Measurements from ENCODE around the gene TTC23.

DNA sequence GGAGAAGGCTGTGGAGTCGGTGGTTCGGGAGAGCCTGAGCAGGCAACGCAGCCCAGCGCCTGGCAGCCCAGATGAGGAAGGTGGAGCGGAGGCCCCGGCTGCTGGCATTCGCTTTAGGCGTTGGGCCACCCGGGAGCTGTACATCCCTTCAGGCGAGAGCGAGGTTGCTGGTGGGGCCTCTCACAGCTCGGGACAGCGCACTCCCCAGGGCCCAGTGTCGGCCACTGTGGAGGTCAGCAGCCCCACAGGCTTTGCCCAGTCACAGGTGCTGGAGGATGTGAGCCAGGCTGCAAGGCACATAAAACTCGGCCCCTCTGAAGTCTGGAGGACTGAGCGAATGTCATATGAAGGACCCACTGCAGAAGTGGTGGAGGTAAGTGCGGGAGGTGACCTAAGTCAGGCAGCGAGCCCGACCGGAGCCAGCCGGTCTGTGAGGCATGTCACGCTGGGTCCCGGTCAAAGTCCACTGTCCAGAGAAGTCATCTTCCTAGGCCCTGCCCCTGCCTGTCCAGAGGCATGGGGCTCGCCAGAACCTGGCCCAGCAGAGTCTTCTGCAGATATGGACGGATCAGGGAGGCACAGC lies 117.8 kb downstream of the TTC23 start:
- TF ChIP-seq, protein P1, sequence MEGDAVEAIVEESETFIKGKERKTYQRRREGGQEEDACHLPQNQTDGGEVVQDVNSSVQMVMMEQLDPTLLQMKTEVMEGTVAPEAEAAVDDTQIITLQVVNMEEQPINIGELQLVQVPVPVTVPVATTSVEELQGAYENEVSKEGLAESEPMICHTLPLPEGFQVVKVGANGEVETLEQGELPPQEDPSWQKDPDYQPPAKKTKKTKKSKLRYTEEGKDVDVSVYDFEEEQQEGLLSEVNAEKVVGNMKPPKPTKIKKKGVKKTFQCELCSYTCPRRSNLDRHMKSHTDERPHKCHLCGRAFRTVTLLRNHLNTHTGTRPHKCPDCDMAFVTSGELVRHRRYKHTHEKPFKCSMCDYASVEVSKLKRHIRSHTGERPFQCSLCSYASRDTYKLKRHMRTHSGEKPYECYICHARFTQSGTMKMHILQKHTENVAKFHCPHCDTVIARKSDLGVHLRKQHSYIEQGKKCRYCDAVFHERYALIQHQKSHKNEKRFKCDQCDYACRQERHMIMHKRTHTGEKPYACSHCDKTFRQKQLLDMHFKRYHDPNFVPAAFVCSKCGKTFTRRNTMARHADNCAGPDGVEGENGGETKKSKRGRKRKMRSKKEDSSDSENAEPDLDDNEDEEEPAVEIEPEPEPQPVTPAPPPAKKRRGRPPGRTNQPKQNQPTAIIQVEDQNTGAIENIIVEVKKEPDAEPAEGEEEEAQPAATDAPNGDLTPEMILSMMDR (IDR thresholded peaks at IDR 0.05) = no peak
- peak in 3 of 4 donors; percentile 13 to 18 (median 14) for TF ChIP-seq POLR2AphosphoS5 (IDR thresholded peaks at IDR 0.05)
- no peak for TF ChIP-seq POLR2A (IDR thresholded peaks at IDR 0.05)
- TF ChIP-seq EP300 (IDR thresholded peaks at IDR 0.05) = no peak
